GM11168 (cell line): ENCODE results near the gene VPS13A.

Source experiments
- in situ Hi-C: fragments of 300-500 bp; cut with MboI; formaldehyde crosslinking; loops from one replicate; pipeline ENCODE4 v1.12.0; 2022; ENCODE audit warnings: low sequenced_read_pairs; ENCODE audit not compliant: unreplicated experiment

The VPS13A gene

GRCh38 chr9:77177143-77177893 lies at the start of gene VPS13A:
TSS of gene VPS13A (plus strand) at chr9:77177534. CDS start at chr9:77177705, 171 bp downstream.
- in situ Hi-C loops, result no loop called here

- in situ Hi-C loops, result no loop called here
Observed at GRCh38 chr9:77128125-77128789, 49.1 kb upstream of the VPS13A start.

GRCh38 chr9:77131399-77131798 lies 45.9 kb upstream of the VPS13A start:
- in situ Hi-C loops, result no loop called here

GRCh38 chr9:77133011-77133410 lies 44.3 kb upstream of the VPS13A start:
- in situ Hi-C loops, result no loop called here

- in situ Hi-C loops, result no loop called here
Observed at GRCh38 chr9:77142366-77142765, 35.0 kb upstream of the VPS13A start.

GRCh38 chr9:77149879-77150278 lies 27.5 kb upstream of the VPS13A start:
- in situ Hi-C loops, result no loop called here

GRCh38 chr9:77152289-77152688 lies 25.0 kb upstream of the VPS13A start:
- in situ Hi-C loops, result no loop called here

GRCh38 chr9:77156646-77157371 lies 20.5 kb upstream of the VPS13A start:
- in situ Hi-C loops, result no loop called here

GRCh38 chr9:77158772-77159513 lies 18.4 kb upstream of the VPS13A start:
- in situ Hi-C loops, result no loop called here

GRCh38 chr9:77161191-77161590 lies 16.1 kb upstream of the VPS13A start:
- in situ Hi-C loops, result no loop called here

GRCh38 chr9:77161966-77162365 lies 15.4 kb upstream of the VPS13A start:
- in situ Hi-C loops, result no loop called here

- in situ Hi-C loops, result no loop called here
Observed at GRCh38 chr9:77162366-77162765, 15.0 kb upstream of the VPS13A start.

GRCh38 chr9:77163884-77164283 lies 13.4 kb upstream of the VPS13A start:
- in situ Hi-C loops, result no loop called here

- in situ Hi-C loops, result no loop called here
Observed at GRCh38 chr9:77166193-77166592, 11.1 kb upstream of the VPS13A start.

- in situ Hi-C loops, result no loop called here
Observed at GRCh38 chr9:77170991-77171699, 6.2 kb upstream of the VPS13A start.

- in situ Hi-C loops, result no loop called here
Observed at GRCh38 chr9:77175151-77175550, 2.2 kb upstream of the VPS13A start.

- in situ Hi-C loops, result no loop called here
Observed at GRCh38 chr9:77176106-77176505, 1.2 kb upstream of the VPS13A start.

GRCh38 chr9:77176686-77177142 lies 620 bp upstream of the VPS13A start:
- in situ Hi-C loops, result no loop called here

GRCh38 chr9:77177894-77178794 lies 810 bp downstream of the VPS13A start:
- in situ Hi-C loops, result no loop called here
